BJ (cell line): ENCODE results near the gene GREM2. TPM values are rescaled to one million over a fixed set of nuclear protein-coding genes. Genes with fewer than 3 reads are reported as not detected.
A peak's percentile ranks its signal among the peaks of the same experiment; 100 is the strongest.

ENCODE experiments used
- CTCF ChIA-PET: fragments of 350-600 bp; formaldehyde crosslinking; extraction: SDS; loops from one replicate; lab custom pipeline; 2021; ENCODE audit warnings: antibody characterized with exemption, inconsistent platforms; lab: Yijun Ruan, JAX
- POLR2A ChIA-PET: fragments of 300-600 bp; sonication (Branson Sonifier 250); formaldehyde crosslinking; extraction: SDS; loops from one replicate; lab custom pipeline; 2021; ENCODE audit warnings: antibody characterized with exemption; lab: Charles Lee
- DNase-seq: peaks from one replicate; pipeline ENCODE4 v3.0.0-alpha.2; 2011; ENCODE audit warnings: low read depth
- H3K27me3 ChIP-seq: 2 replicates; pipeline ENCODE4 v1.6.0; 2011; ENCODE audit warnings: low read length; ENCODE audit not compliant: control insufficient read depth, insufficient read depth
- H3K36me3 ChIP-seq: 2 replicates; pipeline ENCODE4 v1.5.1; 2011; ENCODE audit warnings: low read length; ENCODE audit not compliant: control insufficient read depth, insufficient read depth
- H3K4me3 ChIP-seq: 2 replicates; pipeline ENCODE4 v1.5.1; 2011; ENCODE audit warnings: low read depth, mild to moderate bottlenecking, control low read depth, low read length
- polyA plus RNA-seq: library from polyadenylated mRNA; depleted of rRNA; stranded (reverse); fragments of >200 nt; gene quantifications from 2 replicates; pipeline ENCODE4 v1.2.3, GENCODE V29; 2011
- small RNA-seq: library from RNA; depleted of rRNA; stranded (forward); fragments of <200 nt; gene quantifications from one replicate; pipeline ENCODE3, GENCODE V24; 2012; ENCODE audit warnings: low replicate concordance, low read depth; ENCODE audit not compliant: insufficient read length
- TF ChIP-seq, protein P1 (sequence below): IDR thresholded peaks from 2 replicates; pipeline ENCODE4 v1.5.1; 2011; ENCODE audit warnings: low read depth, mild to moderate bottlenecking, control low read depth, inconsistent platforms, low read length, moderate library complexity; ENCODE audit not compliant: insufficient read depth

GREM2 gene
- polyA plus RNA-seq, 1 experiment, result 5.6 TPM

GRCh38 chr1:240441669-240442068 is 170.3 kb downstream of the GREM2 start:
- H3K36me3 ChIP-seq, result peaks cover 2% of the 10 kb centered on the region
- CTCF ChIA-PET, result no interaction called here
- no peaks in the 10 kb centered on the region for H3K27me3 ChIP-seq
- TF ChIP-seq, protein P1, sequence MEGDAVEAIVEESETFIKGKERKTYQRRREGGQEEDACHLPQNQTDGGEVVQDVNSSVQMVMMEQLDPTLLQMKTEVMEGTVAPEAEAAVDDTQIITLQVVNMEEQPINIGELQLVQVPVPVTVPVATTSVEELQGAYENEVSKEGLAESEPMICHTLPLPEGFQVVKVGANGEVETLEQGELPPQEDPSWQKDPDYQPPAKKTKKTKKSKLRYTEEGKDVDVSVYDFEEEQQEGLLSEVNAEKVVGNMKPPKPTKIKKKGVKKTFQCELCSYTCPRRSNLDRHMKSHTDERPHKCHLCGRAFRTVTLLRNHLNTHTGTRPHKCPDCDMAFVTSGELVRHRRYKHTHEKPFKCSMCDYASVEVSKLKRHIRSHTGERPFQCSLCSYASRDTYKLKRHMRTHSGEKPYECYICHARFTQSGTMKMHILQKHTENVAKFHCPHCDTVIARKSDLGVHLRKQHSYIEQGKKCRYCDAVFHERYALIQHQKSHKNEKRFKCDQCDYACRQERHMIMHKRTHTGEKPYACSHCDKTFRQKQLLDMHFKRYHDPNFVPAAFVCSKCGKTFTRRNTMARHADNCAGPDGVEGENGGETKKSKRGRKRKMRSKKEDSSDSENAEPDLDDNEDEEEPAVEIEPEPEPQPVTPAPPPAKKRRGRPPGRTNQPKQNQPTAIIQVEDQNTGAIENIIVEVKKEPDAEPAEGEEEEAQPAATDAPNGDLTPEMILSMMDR, result no peak
- POLR2A ChIA-PET, result no interaction called here
- H3K4me3 ChIP-seq, result no peak overlapping the region
- peak; percentile 31 for DNase-seq

Small RNA genes lying within 50 kb of the gene (small RNA-seq; reads per million reads assigned to genes)
- not detected for gene RNU5F-8P
